Bronchial epithelial cell (primary cell): Measurements from ENCODE around the gene TGM3. TPM values are rescaled to one million over a fixed set of nuclear protein-coding genes. Genes with fewer than 3 reads are reported as not detected.

Experiments used
- DNase-seq: peaks from one replicate; pipeline ENCODE4 v3.0.0-alpha.2; 2010; ENCODE audit warnings: low read depth
- FAIRE-seq: peaks from 2 replicates; lab custom pipeline; 2011; peaks lifted over from hg19 to GRCh38; lab: Jason Lieb, UNC
- H3K27me3 ChIP-seq: 2 replicates; pipeline ENCODE4 v1.5.1; 2011; ENCODE audit warnings: low read length; ENCODE audit not compliant: control insufficient read depth, insufficient read depth
- H3K36me3 ChIP-seq: 2 replicates; pipeline ENCODE4 v1.5.1; 2011; ENCODE audit warnings: low read length; ENCODE audit not compliant: control insufficient read depth, insufficient read depth
- H3K4me3 ChIP-seq: 2 replicates; pipeline ENCODE4 v1.5.1; 2011; ENCODE audit warnings: mild to moderate bottlenecking, low read depth, low read length, control low read depth
- CTCF ChIP-seq: IDR thresholded peaks from 2 replicates; pipeline ENCODE4 v1.5.1; 2011; ENCODE audit warnings: mild to moderate bottlenecking, moderate library complexity, low read length, control low read depth, inconsistent platforms; ENCODE audit not compliant: insufficient read depth, severe bottlenecking
- total RNA-seq: library from RNA; depleted of rRNA; stranded (reverse); fragments of >200 nt; gene quantifications from 2 replicates; pipeline ENCODE4 v1.2.1, GENCODE V29; 2014

TGM3 gene
- total RNA-seq, 1 donor from 2014 or later, result 11.8 TPM

GRCh38 chr20:2335096-2335870, 39.5 kb downstream of the TGM3 start:
- DNase-seq, result no peak
- no peak for TF ChIP-seq CTCF
- FAIRE-seq, result no peak
- Histone ChIP-seq H3K27me3 (peaks cover 1% of the 10 kb centered on the region), H3K36me3 (no peaks in the 10 kb centered on the region), H3K4me3 (no peak overlapping the region)

GRCh38 chr20:2336471-2336870, 40.7 kb downstream of the TGM3 start:
- Histone ChIP-seq H3K4me3 (no peak overlapping the region), H3K36me3 (no peaks in the 10 kb centered on the region), H3K27me3 (peaks cover 1% of the 10 kb centered on the region)
- FAIRE-seq (no peak), DNase-seq (no peak)
- TF ChIP-seq CTCF, result no peak

GRCh38 chr20:2337142-2337541, 41.3 kb downstream of the TGM3 start:
- peaks cover 1% of the 10 kb centered on the region for H3K27me3 ChIP-seq
- no peaks in the 10 kb centered on the region for H3K36me3 ChIP-seq
- no peak for DNase-seq
- TF ChIP-seq CTCF, result no peak
- no peak overlapping the region for H3K4me3 ChIP-seq
- FAIRE-seq, result peak; percentile 18

GRCh38 chr20:2338411-2339066, 42.7 kb downstream of the TGM3 start:
- Histone ChIP-seq H3K4me3 (no peak overlapping the region), H3K27me3 (peaks cover 1% of the 10 kb centered on the region), H3K36me3 (no peaks in the 10 kb centered on the region)
- DNase-seq (no peak), FAIRE-seq (no peak)
- no peak for TF ChIP-seq CTCF

- Histone ChIP-seq H3K27me3 (peaks cover 1% of the 10 kb centered on the region), H3K4me3 (no peak overlapping the region), H3K36me3 (no peaks in the 10 kb centered on the region)
- TF ChIP-seq CTCF, result no peak
- DNase-seq (no peak), FAIRE-seq (no peak)
Measured at GRCh38 chr20:2340136-2340535, 44.3 kb downstream of the TGM3 start.
